K562 (cell line): ENCODE data around the gene KCNJ10. TPM values are rescaled to one million over a fixed set of nuclear protein-coding genes. Genes with fewer than 3 reads are reported as not detected.

ENCODE experiments used
- ATAC-seq: fragments of 200-7000 bp; cut with Tn5 transposase; 3 replicates; pipeline ENCODE4 v1.9.1; 2020; ENCODE audit warnings: moderate library complexity
- Bru-seq: library from RNA; stranded (reverse); fragments of 400-500 nt; gene quantifications from one replicate; lab custom pipeline; 2021; lab: Mats Ljungman, UMichigan
- BruChase-seq, 2 experiments: library from RNA; stranded (reverse); fragments of 400-500 nt; gene quantifications; one replicate each; lab custom pipeline; 2021; lab: Mats Ljungman, UMichigan
- BruUV-seq: library from RNA; stranded (reverse); fragments of 400-500 nt; replicated peaks from 2 replicates; lab custom pipeline; 2021; lab: Mats Ljungman, UMichigan
- CTCF ChIA-PET: fragments of 300-600 bp; formaldehyde crosslinking; extraction: SDS; loops from one replicate; lab custom pipeline; 2021; ENCODE audit warnings: low intra/inter-chr PET ratio; lab: Yijun Ruan, JAX
- POLR2A ChIA-PET: fragments of 300-600, 350-650 bp; sonication (Branson Sonifier 250); formaldehyde crosslinking; extraction: SDS; loops from one replicate; lab custom pipeline; 2021; ENCODE audit warnings: antibody characterized with exemption, inconsistent platforms; lab: Yijun Ruan, JAX
- DNase-seq, 4 experiments: peaks; one replicate each; pipeline versions ENCODE4 v3.0.0 to v3.0.0-alpha.2; 2011 to 2018; ENCODE audit warnings: low spot score in 3 of 4, mixed read lengths in 3 of 4; ENCODE audit errors: extremely low read depth in 1 of 4
- FAIRE-seq: peaks from 2 replicates; lab custom pipeline; 2011; peaks lifted over from hg19 to GRCh38; lab: Jason Lieb, UNC
- H2AFZ ChIP-seq: 2 replicates; pipeline ENCODE4 v1.6.0; 2011; ENCODE audit warnings: low read depth, low read length, control low read depth, inconsistent platforms
- H3K27ac ChIP-seq: fragments of 200-600 bp; 3 replicates; pipeline ENCODE4 v1.8.0; 2011; ENCODE audit warnings: low read depth, mild to moderate bottlenecking, control low read depth, inconsistent platforms, low read length, moderate library complexity, mixed read lengths; ENCODE audit errors: extremely low read depth
- H3K27me3 ChIP-seq, 2 experiments: fragments of 300-600 bp in 1 of 2; 2 replicates in 1 of 2; 3 replicates in 1 of 2; pipeline versions ENCODE4 v1.6.0 to v1.8.0; 2011; ENCODE audit warnings: inconsistent platforms in 2 of 2, low read length in 2 of 2, mild to moderate bottlenecking in 1 of 2, mixed read lengths in 1 of 2, moderate library complexity in 1 of 2; ENCODE audit not compliant: control insufficient read depth in 2 of 2, insufficient read depth in 2 of 2
- H3K36me3 ChIP-seq: fragments of 300-600 bp; 3 replicates; pipeline ENCODE4 v1.8.0; 2011; ENCODE audit warnings: mild to moderate bottlenecking, low read length, inconsistent platforms; ENCODE audit not compliant: control insufficient read depth, insufficient read depth
- H3K4me1 ChIP-seq, 2 experiments: fragments of 200-600 bp in 1 of 2; replicated peaks in 1 of 2; 2 replicates in 1 of 2; 3 replicates in 1 of 2; pipeline versions ENCODE4 v1.5.1 to v1.8.0; 2011; ENCODE audit warnings: inconsistent platforms in 2 of 2, low read length in 2 of 2, mild to moderate bottlenecking in 1 of 2, mixed read lengths in 1 of 2, moderate library complexity in 1 of 2; ENCODE audit not compliant: control insufficient read depth in 2 of 2, insufficient read depth in 2 of 2
- H3K4me2 ChIP-seq: 2 replicates; pipeline ENCODE4 v1.6.1; 2011; ENCODE audit warnings: low read length, control low read depth, inconsistent platforms, mixed read lengths; ENCODE audit not compliant: insufficient read depth
- H3K4me3 ChIP-seq: fragments of 200-600 bp; sonication (generic), shearing (Covaris generic); 2 replicates; pipeline ENCODE4 v1.5.1; 2016; ENCODE audit warnings: control low read depth, inconsistent platforms
- H3K79me2 ChIP-seq: fragments of 200-600 bp; 3 replicates; pipeline ENCODE4 v1.8.0; 2011; ENCODE audit warnings: low read length, inconsistent platforms; ENCODE audit not compliant: control insufficient read depth, insufficient read depth
- H3K9ac ChIP-seq, 2 experiments: 2 replicates each; pipeline versions ENCODE4 v1.6.0 to v1.6.1; 2011; ENCODE audit warnings: low read depth in 2 of 2, low read length in 2 of 2, control low read depth in 1 of 2, inconsistent platforms in 1 of 2, mild to moderate bottlenecking in 1 of 2, mixed read lengths in 1 of 2; ENCODE audit not compliant: insufficient read depth in 1 of 2
- H3K9me1 ChIP-seq: one replicate; pipeline ENCODE4 v1.6.0; 2011; ENCODE audit warnings: inconsistent platforms, mild to moderate bottlenecking, low read length, moderate library complexity; ENCODE audit not compliant: control insufficient read depth, insufficient read depth
- H3K9me3 ChIP-seq: replicated peaks from 2 replicates; pipeline ENCODE4 v1.5.1; 2011; ENCODE audit warnings: low read depth, low read length, inconsistent platforms; ENCODE audit not compliant: control insufficient read depth, insufficient read depth
- H4K20me1 ChIP-seq: replicated peaks from 2 replicates; pipeline ENCODE4 v1.6.1; 2011; ENCODE audit warnings: low read length, inconsistent platforms, mixed read lengths; ENCODE audit not compliant: control insufficient read depth, insufficient read depth
- FOXP1 ChIP-seq: sonication (generic); formaldehyde crosslinking; IDR thresholded peaks from 2 replicates; pipeline ENCODE4 v1.8.0; 2022; ENCODE audit warnings: mild to moderate bottlenecking, missing genetic modification reagents
- HDAC8 ChIP-seq: fragments of 450-650 bp; IDR thresholded peaks from 2 replicates; pipeline ENCODE4 v1.6.1; 2016; ENCODE audit warnings: mild to moderate bottlenecking, missing genetic modification characterization, moderate library complexity, missing compliant biosample characterization
- HNRNPL ChIP-seq: fragments of 200-400 bp; formaldehyde crosslinking; IDR thresholded peaks from 2 replicates; pipeline ENCODE4 v1.6.1; 2017; ENCODE audit warnings: low read depth, mild to moderate bottlenecking, low read length
- HSF4 ChIP-seq: fragments of 250-450 bp; sonication (Bioruptor Pico); IDR thresholded peaks from 2 replicates; pipeline ENCODE4 v2.1.2; 2022; ENCODE audit warnings: mild to moderate bottlenecking, moderate library complexity, borderline replicate concordance
- NUFIP1 ChIP-seq: fragments of 450-650 bp; IDR thresholded peaks from 2 replicates; pipeline ENCODE4 v1.6.1; 2018; ENCODE audit not compliant: partially characterized antibody
- SETDB1 ChIP-seq: IDR thresholded peaks from one replicate; pipeline ENCODE4 v1.6.1; 2012; ENCODE audit warnings: low read length, control low read depth, inconsistent platforms
- STAG1 ChIP-seq: sonication (generic); formaldehyde crosslinking; IDR thresholded peaks from 2 replicates; pipeline ENCODE4 v1.5.0; 2020; ENCODE audit warnings: missing genetic modification reagents, borderline replicate concordance
- ZNF124 ChIP-seq: sonication (generic); formaldehyde crosslinking; IDR thresholded peaks from 2 replicates; pipeline ENCODE4 v1.8.1; 2022; ENCODE audit warnings: missing genetic modification reagents
- WGBS: fragments of 100-300 bp; shearing (Covaris generic); methylation state at CpG from one replicate; pipeline ENCODE4 v1.1.6; 2016; ENCODE audit warnings: low coverage, mixed read lengths; ENCODE audit not compliant: insufficient coverage; ENCODE audit errors: missing lambda C conversion rate; 5-methylcytosine and 5-hydroxymethylcytosine counted together
- in situ Hi-C: fragments of 300-500 bp; cut with MboI; formaldehyde crosslinking; loops from 4 replicates; pipeline ENCODE4 v1.15.0; 2018; ENCODE audit warnings: inconsistent platforms, mixed read lengths
- intact Hi-C: fragments of 100-400 bp; cut with micrococcal nuclease; formaldehyde crosslinking; loops from 2 replicates; pipeline ENCODE4 v1.14.2; 2022
- long read RNA-seq, 3 experiments: library from polyadenylated mRNA in 2 of 3; library from RNA in 1 of 3; unstranded in 2 of 3; stranded (forward) in 1 of 3; transcript quantifications; one replicate each; pipeline ENCODE4 v2.0.0, GENCODE V29; 2019 to 2022
- polyA minus RNA-seq, 3 experiments: library from RNA; depleted of rRNA, polyadenylated mRNA; stranded (reverse); fragments of >200 nt; gene quantifications; 2 replicates each; pipeline ENCODE4 v1.2.3, GENCODE V29; 2011
- polyA plus RNA-seq, 8 experiments: library from polyadenylated mRNA; depleted of rRNA in 4 of 8; stranded (reverse) in 5 of 8; unstranded in 3 of 8; fragments of >200 nt; fragmentation: Nextera tagmentation in 2 of 8; fragmentation: Illumina TruSeq in 1 of 8; extraction: Ambion mirVana in 2 of 8; extraction: Trizol in 1 of 8; gene quantifications; 2 replicates each; pipeline versions ENCODE4 v1.2.1 to v1.2.3, GENCODE V29; 2011 to 2014; ENCODE audit warnings: inconsistent platforms in 1 of 8, missing spikeins in 1 of 8
- total RNA-seq, 7 experiments: library from RNA; depleted of rRNA in 6 of 7; stranded (reverse); fragments of >200 nt in 6 of 7; fragmentation: Illumina TruSeq in 2 of 7; extraction: Trizol in 2 of 7; gene quantifications; 2 replicates each; pipeline versions ENCODE4 v1.2.1 to v1.2.3, GENCODE V29; 2011 to 2021; ENCODE audit warnings: low replicate concordance in 1 of 7
- TF ChIP-seq, protein P1 (sequence below): fragments of 250-450 bp; sonication (Bioruptor Pico); IDR thresholded peaks from 2 replicates; pipeline ENCODE4 v1.4.0; 2020; ENCODE audit warnings: borderline replicate concordance
- TF ChIP-seq, protein P2 (sequence below): fragments of 450-650 bp; IDR thresholded peaks from 2 replicates; pipeline ENCODE4 v1.6.1; 2016; ENCODE audit warnings: borderline replicate concordance

KCNJ10 gene
- not detected in 2 replicates for total RNA-seq (2011; cell fraction: chromatin; rRNA removed; ENCODE audit: low replicate concordance)
- not detected in 2 replicates for total RNA-seq (2011; cell fraction: nucleolus; rRNA removed)
- total RNA-seq (2011; cell fraction: nucleoplasm; rRNA removed): not detected in 2 replicates
- total RNA-seq (2014; rRNA removed): not detected in 2 replicates
- total RNA-seq (2014; rRNA removed; fragmentation: Illumina TruSeq; extraction: Trizol): not detected in 2 replicates
- total RNA-seq (2015; rRNA removed; fragmentation: Illumina TruSeq; extraction: Trizol): not detected in 2 replicates
- not detected in 2 replicates for total RNA-seq (2021)
- not detected in 2 replicates for polyA plus RNA-seq (2011; rRNA removed)
- not detected in 2 replicates for polyA plus RNA-seq (2011; cell fraction: cytosol; rRNA removed)
- polyA plus RNA-seq (2011; cell fraction: nucleus; rRNA removed): 0.10 TPM in 1 of 2 replicates, not detected in the other
- polyA plus RNA-seq (2012): 0.07 and 0.11 TPM in 2 replicates
- not detected in 2 replicates for polyA plus RNA-seq (2014; fragmentation: Illumina TruSeq; extraction: Trizol)
- polyA plus RNA-seq (2014; fragmentation: Nextera tagmentation; extraction: Ambion mirVana): under 1 TPM; 0.06 to 0.11 TPM
- not detected in 2 replicates for polyA plus RNA-seq (2014; rRNA removed)
- not detected in 2 replicates for polyA minus RNA-seq (2011; rRNA and poly(A)+ RNA removed)
- not detected in 2 replicates for polyA minus RNA-seq (2011; cell fraction: cytosol; rRNA and poly(A)+ RNA removed)
- polyA minus RNA-seq (2011; cell fraction: nucleus; rRNA and poly(A)+ RNA removed): not detected in 2 replicates
- Bru-seq, nascent RNA: percentile 33 among the genes with signal in this experiment
- percentile 32 among the genes with signal in this experiment for BruChase-seq, experiment 1, labeled RNA remaining after a 2-hour chase
- percentile 35 among the genes with signal in this experiment for BruChase-seq, experiment 2, labeled RNA remaining after a 6-hour chase
- long read RNA-seq, experiment 1: 0 reads
- long read RNA-seq, experiment 2: 0 reads
- long read RNA-seq, experiment 3: 0 reads

DNA sequence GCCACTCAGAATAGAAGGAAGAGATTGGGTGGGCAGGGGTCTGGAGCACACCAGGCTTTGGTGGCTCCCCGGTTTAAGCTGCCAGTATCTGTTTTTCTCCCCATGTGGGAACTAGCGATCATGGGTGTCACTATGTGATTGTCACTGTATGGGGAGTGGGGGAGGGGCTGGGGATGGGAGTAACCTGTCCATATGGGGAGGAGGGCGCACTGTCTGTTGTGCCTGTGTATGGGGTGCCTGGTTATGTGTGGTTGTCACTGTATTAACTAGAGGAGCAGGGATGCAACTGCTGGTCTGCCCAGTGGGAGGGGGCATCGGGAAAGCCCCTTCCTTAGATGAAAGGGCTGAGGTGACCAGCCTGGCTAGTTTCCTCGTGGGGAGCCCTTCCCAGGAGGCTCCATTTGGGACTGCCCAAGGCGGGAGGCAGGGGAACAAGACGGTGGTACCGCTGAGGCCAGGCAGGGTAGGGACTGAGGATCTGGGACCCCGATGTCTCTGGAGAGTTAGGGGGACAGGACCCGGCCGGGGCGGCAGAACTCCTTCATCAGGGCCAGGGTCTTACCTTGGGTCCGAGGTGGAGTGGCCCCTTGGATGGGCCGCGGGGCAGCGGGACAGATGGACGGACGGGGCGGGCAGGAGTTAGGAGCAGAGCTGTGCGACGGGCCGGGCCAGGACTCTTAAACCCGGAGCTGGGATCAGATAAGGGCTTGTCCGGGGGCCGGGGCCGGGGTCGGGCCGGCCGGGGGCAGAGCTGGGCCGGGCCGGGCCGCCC lies at the start of gene KCNJ10:
KCNJ10 (minus strand) TSS at position 701 of the 772 bp plus-strand sequence. CDS start 27,628 bp downstream, outside the sequence.
- no peak for DNase-seq
- no peaks in the 10 kb centered on the region for H3K36me3 ChIP-seq
- H3K9ac ChIP-seq: peak within 1 kb of the TSS in 1 of 2 experiments; percentile 36; a peak in 1 of 4 replicates
- ChIA-PET CTCF (interaction anchor here (0.7 kb wide), 1 partner anchor 66 kb away, joined by 4 read pairs; no protein-coding TSS in a partner anchor), POLR2A (interaction anchor here (0.6 to 1.0 kb wide), 4 partner anchors 9 to 191 kb away, joined by 3 to 4 read pairs (median 4); no protein-coding TSS in a partner anchor)
- peaks cover 0 to 13% of the 10 kb centered on the region in 2 experiments; a peak in 3 of 5 replicates for H3K4me1 ChIP-seq
- BruUV-seq: no TSS peak
- H3K79me2 ChIP-seq: no peaks in the 10 kb centered on the region
- 8% methylated on average over 19 of the region's 32 CpGs for WGBS
- no peaks in the 10 kb centered on the region for H3K9me3 ChIP-seq
- H3K4me2 ChIP-seq: peak within 1 kb of the TSS; percentile 26
- H2AFZ ChIP-seq: peak within 1 kb of the TSS; percentile 46; the same call in 1 of the 2 replicates
- FAIRE-seq: no peak
- no peaks in the 10 kb centered on the region; the same call in 1 of the 2 replicates for H4K20me1 ChIP-seq
- intact Hi-C loops (no loop called here), in situ Hi-C loops (no loop called here)
- no peak within 1 kb of the TSS for H3K27ac ChIP-seq
- H3K4me3 ChIP-seq: no peak within 1 kb of the TSS; the same call in 1 of the 2 replicates
- peaks cover 10 to 43% of the 10 kb centered on the region in 2 experiments; a peak in 3 of 5 replicates for H3K27me3 ChIP-seq
- no peaks in the 10 kb centered on the region for H3K9me1 ChIP-seq
- TF ChIP-seq HNRNPL: no peak
- no peak for TF ChIP-seq HDAC8
- TF ChIP-seq, protein P1, sequence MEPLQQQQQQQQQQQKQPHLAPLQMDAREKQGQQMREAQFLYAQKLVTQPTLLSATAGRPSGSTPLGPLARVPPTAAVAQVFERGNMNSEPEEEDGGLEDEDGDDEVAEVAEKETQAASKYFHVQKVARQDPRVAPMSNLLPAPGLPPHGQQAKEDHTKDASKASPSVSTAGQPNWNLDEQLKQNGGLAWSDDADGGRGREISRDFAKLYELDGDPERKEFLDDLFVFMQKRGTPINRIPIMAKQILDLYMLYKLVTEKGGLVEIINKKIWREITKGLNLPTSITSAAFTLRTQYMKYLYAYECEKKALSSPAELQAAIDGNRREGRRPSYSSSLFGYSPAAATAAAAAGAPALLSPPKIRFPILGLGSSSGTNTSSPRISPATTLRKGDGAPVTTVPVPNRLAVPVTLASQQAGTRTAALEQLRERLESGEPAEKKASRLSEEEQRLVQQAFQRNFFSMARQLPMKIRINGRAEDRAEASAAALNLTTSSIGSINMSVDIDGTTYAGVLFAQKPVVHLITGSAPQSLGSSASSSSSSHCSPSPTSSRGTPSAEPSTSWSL: no peak
- TF ChIP-seq HSF4 (CRISPR knock-in tag): no peak
- TF ChIP-seq, protein P2, sequence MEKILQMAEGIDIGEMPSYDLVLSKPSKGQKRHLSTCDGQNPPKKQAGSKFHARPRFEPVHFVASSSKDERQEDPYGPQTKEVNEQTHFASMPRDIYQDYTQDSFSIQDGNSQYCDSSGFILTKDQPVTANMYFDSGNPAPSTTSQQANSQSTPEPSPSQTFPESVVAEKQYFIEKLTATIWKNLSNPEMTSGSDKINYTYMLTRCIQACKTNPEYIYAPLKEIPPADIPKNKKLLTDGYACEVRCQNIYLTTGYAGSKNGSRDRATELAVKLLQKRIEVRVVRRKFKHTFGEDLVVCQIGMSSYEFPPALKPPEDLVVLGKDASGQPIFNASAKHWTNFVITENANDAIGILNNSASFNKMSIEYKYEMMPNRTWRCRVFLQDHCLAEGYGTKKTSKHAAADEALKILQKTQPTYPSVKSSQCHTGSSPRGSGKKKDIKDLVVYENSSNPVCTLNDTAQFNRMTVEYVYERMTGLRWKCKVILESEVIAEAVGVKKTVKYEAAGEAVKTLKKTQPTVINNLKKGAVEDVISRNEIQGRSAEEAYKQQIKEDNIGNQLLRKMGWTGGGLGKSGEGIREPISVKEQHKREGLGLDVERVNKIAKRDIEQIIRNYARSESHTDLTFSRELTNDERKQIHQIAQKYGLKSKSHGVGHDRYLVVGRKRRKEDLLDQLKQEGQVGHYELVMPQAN: no peak
- no peak for TF ChIP-seq SETDB1
- no peak for TF ChIP-seq NUFIP1
- TF ChIP-seq ZNF124: no peak
- no peak for TF ChIP-seq FOXP1
- no peak for TF ChIP-seq STAG1 (CRISPR knock-in tag)
- peak; percentile 52 for ATAC-seq
